Brain microvascular endothelial cell (primary cell): Measurements from ENCODE around the gene CAMK2D.

Experiments
- DNase-seq: peaks from one replicate; pipeline ENCODE4 v3.0.0-alpha.2; 2020
- H3K27ac ChIP-seq: fragments of 250-450 bp; sonication (Bioruptor Pico); 2 replicates; pipeline ENCODE4 v1.5.1; 2020; ENCODE audit warnings: mild to moderate bottlenecking, moderate library complexity
- H3K27me3 ChIP-seq: fragments of 250-450 bp; sonication (Bioruptor Pico); replicated peaks from 2 replicates; pipeline ENCODE4 v1.5.1; 2020; ENCODE audit warnings: mild to moderate bottlenecking
- H3K36me3 ChIP-seq: fragments of 250-450 bp; sonication (Bioruptor Pico); replicated peaks from 2 replicates; pipeline ENCODE4 v1.5.1; 2020; ENCODE audit warnings: mild to moderate bottlenecking
- H3K4me3 ChIP-seq: 2 replicates; pipeline ENCODE4 v1.5.1; 2011; ENCODE audit warnings: low read depth, mild to moderate bottlenecking, control low read depth, low read length, moderate library complexity
- in situ Hi-C: cut with HindIII; loops from 2 replicates; pipeline ENCODE4 v1.10.0; 2017; ENCODE audit warnings: low sequenced_read_pairs, low pct_ligation_motif_present
- TF ChIP-seq, protein P1 (sequence below): IDR thresholded peaks from 2 replicates; pipeline ENCODE4 v1.5.1; 2011; ENCODE audit warnings: low read depth, mild to moderate bottlenecking, moderate library complexity, low read length, control low read depth, inconsistent platforms; ENCODE audit errors: missing control alignments

Gene CAMK2D

DNA sequence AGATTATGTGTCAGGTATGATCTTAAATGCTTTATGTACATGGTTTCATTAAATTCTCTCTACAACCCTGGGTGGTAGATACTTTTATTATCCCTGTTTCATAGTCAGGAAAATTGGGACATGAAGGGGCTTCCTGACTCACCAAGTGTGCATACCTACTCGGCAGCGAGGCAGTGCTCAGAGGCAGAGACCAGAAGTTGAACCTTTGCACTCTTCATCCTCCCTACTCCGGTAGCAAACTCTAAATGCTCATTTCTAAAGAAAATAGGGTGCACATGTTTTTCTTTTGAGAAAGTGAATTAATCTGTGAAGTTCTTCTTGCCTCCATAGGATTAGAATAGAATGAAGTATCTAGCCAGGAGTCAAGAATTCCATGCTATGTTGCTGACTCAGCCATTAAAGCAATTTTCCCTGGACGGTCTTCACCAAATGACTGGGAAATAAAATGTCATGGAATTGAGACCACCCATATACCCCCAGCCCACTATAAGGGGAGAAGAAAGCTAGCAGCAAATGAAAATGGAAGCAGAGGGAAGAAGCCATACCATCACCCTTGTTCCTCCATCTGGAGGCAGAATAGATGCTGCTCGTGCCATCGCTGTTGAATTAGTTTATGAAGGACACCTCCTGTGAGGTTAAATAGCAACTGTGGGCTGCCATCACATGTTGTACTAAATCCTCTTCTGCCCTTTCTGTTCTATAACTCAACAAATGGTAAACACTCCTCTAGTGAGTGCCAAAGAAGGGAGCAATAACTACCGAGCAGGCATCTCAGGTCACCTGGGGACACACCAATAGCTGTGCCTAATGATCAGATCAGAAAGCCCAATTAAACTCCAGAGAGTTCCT, 355.4 kb downstream of the CAMK2D start:
- DNase-seq, result no peak
- no peak overlapping the region for H3K27ac ChIP-seq
- no peaks in the 10 kb centered on the region for H3K27me3 ChIP-seq
- in situ Hi-C loops, result no loop called here
- no peak overlapping the region for H3K4me3 ChIP-seq
- TF ChIP-seq, protein P1, sequence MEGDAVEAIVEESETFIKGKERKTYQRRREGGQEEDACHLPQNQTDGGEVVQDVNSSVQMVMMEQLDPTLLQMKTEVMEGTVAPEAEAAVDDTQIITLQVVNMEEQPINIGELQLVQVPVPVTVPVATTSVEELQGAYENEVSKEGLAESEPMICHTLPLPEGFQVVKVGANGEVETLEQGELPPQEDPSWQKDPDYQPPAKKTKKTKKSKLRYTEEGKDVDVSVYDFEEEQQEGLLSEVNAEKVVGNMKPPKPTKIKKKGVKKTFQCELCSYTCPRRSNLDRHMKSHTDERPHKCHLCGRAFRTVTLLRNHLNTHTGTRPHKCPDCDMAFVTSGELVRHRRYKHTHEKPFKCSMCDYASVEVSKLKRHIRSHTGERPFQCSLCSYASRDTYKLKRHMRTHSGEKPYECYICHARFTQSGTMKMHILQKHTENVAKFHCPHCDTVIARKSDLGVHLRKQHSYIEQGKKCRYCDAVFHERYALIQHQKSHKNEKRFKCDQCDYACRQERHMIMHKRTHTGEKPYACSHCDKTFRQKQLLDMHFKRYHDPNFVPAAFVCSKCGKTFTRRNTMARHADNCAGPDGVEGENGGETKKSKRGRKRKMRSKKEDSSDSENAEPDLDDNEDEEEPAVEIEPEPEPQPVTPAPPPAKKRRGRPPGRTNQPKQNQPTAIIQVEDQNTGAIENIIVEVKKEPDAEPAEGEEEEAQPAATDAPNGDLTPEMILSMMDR, result no peak
- H3K36me3 ChIP-seq, result no peaks in the 10 kb centered on the region

- DNase-seq, result no peak
- no peaks in the 10 kb centered on the region for H3K27me3 ChIP-seq
- no peak overlapping the region for H3K4me3 ChIP-seq
- H3K36me3 ChIP-seq, result no peaks in the 10 kb centered on the region
- H3K27ac ChIP-seq, result no peak overlapping the region
- TF ChIP-seq, protein P1, result no peak
- in situ Hi-C loops, result no loop called here
Measured at GRCh38 chr4:113404841-113405240, 356.7 kb downstream of the CAMK2D start.

GRCh38 chr4:113404167-113404571, 357.4 kb downstream of the CAMK2D start:
- in situ Hi-C loops, result no loop called here
- Histone ChIP-seq H3K36me3 (no peaks in the 10 kb centered on the region), H3K27ac (no peak overlapping the region), H3K4me3 (no peak overlapping the region), H3K27me3 (no peaks in the 10 kb centered on the region)
- no peak for DNase-seq
- TF ChIP-seq, protein P1, result no peak
